Lower leg skin (tissue), 4 donors: ENCODE results near the gene IL18BP. TPM values are rescaled to one million over a fixed set of nuclear protein-coding genes. Genes with fewer than 3 reads are reported as not detected.

Experiments used
- DNase-seq, 2 donors: peaks; one replicate each; pipeline ENCODE4 v3.0.0-alpha.2; 2019; ENCODE audit warnings: low spot score in 2 of 2
- H3K4me3 ChIP-seq: fragments of 200-600 bp; sonication (generic); 2 replicates; pipeline ENCODE4 v1.5.1; 2017; ENCODE audit warnings: mild to moderate bottlenecking, low read depth; ENCODE audit not compliant: poor library complexity, severe bottlenecking
- POLR2A ChIP-seq, 2 donors: fragments of 450-650 bp; IDR thresholded peaks; one replicate each; pipeline ENCODE4 v1.6.1; 2016 to 2017; ENCODE audit warnings: antibody characterized with exemption in 2 of 2, mild to moderate bottlenecking in 1 of 2, moderate library complexity in 1 of 2
- WGBS, 2 donors: methylation state at CpG; one replicate each; pipeline ENCODE4 v1.1.5; 2018; 5-methylcytosine and 5-hydroxymethylcytosine counted together
- intact Hi-C: fragments of 100-400 bp; cut with DNase I; formaldehyde crosslinking; loops from one replicate; pipeline ENCODE4 v1.15.0; 2023; ENCODE audit warnings: low total_unique reads
- total RNA-seq, 4 donors: library from RNA; depleted of rRNA; stranded (reverse); fragments of >200 nt; gene quantifications; one replicate each; pipeline ENCODE4 v1.1.0, GENCODE V29; 2016
- TF ChIP-seq, protein P1 (sequence below), 3 donors: fragments of 450-650 bp; IDR thresholded peaks; one replicate each; pipeline ENCODE4 v1.5.1; 2016; ENCODE audit warnings: antibody characterized with exemption in 3 of 3, mild to moderate bottlenecking in 3 of 3, moderate library complexity in 2 of 3

Gene IL18BP
- total RNA-seq, 4 donors from 2014 or later = 3.0 to 9.1 (median 5.6) TPM

DNA sequence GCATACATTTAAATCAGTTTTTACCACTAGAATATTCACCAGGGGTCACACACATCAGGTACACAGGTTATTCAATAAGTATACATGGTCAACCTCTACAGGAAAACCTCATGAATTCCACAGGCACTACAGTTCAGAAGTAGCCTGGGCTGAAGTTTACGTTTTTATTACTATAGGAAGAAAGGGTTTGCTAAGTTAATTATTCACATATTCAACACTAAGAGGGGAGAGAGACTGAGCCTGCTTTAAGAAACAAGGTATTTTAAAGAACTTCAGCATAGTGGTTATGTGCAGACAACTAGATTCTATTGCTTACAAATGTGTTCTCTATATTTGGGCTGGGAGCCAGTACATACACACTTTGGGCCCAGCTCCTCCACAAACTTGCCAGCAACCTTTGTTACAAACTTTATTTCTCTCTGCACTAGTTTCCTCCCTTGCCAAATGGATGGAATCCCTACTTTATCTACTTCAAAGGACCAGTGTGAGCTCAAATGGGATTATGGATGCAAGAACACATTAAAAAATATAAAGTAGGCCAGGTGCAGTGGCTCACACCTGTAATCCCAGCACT, 31.9 kb downstream of the IL18BP start:
- no peak for DNase-seq
- no peak for TF ChIP-seq POLR2A (IDR thresholded peaks at IDR 0.05)
- TF ChIP-seq, protein P1, sequence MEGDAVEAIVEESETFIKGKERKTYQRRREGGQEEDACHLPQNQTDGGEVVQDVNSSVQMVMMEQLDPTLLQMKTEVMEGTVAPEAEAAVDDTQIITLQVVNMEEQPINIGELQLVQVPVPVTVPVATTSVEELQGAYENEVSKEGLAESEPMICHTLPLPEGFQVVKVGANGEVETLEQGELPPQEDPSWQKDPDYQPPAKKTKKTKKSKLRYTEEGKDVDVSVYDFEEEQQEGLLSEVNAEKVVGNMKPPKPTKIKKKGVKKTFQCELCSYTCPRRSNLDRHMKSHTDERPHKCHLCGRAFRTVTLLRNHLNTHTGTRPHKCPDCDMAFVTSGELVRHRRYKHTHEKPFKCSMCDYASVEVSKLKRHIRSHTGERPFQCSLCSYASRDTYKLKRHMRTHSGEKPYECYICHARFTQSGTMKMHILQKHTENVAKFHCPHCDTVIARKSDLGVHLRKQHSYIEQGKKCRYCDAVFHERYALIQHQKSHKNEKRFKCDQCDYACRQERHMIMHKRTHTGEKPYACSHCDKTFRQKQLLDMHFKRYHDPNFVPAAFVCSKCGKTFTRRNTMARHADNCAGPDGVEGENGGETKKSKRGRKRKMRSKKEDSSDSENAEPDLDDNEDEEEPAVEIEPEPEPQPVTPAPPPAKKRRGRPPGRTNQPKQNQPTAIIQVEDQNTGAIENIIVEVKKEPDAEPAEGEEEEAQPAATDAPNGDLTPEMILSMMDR (IDR thresholded peaks at IDR 0.05) = no peak
- no peak overlapping the region for H3K4me3 ChIP-seq
- 46 to 53% methylated on average over 1 of the region's 1 CpG for WGBS, 2 donors
- intact Hi-C loops = no loop called here

DNA sequence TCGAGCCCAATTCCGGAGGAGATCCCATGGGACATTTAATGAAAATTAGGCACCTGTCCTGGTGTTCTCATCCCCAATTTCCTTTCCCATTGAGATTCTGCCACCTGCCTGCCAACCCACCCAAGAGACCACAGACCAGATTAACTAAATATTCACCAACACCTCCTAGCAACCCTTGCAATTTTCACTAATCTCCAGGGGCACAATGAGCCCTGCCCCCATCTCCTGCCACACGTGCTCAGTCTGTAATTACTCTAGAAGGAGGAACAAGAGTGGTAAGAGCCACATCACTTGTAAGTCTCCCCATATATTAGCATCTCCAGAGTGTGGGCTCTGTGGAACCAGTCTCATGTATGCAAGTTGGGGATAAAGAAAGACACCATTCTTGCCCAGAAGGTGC, 38.0 kb downstream of the IL18BP start:
- intact Hi-C loops = no loop called here
- WGBS, 2 donors = 52 to 66% methylated on average over 3 of the region's 3 CpGs
- H3K4me3 ChIP-seq = no peak overlapping the region
- no peak for DNase-seq
- no peak for TF ChIP-seq POLR2A (IDR thresholded peaks at IDR 0.05)
- TF ChIP-seq, protein P1 (IDR thresholded peaks at IDR 0.05) = no peak

DNA sequence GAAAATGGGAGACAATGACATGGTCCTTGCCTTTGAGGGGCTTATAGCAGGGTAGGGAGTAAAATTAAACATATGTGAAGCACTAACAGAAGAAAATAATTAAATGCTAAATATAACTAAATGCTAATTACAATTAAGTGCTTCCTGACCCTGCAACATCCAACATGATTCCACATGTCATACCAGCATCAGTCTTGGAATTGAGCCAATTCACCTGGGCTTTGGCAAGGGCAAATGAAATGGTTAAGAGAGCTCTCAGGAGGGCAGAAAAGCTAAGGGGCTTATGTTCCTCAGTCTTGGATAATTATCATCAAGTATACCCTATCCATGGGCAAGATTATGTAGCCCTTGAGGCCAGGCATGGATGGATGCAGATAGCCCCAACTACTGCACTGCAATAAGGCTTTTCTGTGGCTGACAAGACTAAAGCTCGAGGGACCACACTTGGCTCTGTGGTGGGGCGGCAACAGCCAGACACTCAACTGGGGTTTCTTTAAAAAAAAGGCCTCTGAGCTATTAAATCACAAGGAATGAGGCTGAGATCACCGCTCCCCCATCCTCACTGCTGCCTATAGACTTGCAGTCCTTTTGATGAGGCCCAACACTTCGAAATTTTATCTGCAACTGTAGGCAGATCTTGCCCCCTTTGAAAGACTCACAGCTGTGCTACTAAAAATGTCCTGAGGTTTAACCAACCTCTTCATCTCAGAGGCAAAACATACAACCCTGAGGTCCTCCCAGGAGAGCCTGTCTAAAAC, 39.0 kb downstream of the IL18BP start:
- no peak for DNase-seq
- intact Hi-C loops = no loop called here
- TF ChIP-seq, protein P1 (IDR thresholded peaks at IDR 0.05) = no peak
- no peak for TF ChIP-seq POLR2A (IDR thresholded peaks at IDR 0.05)
- no peak overlapping the region for H3K4me3 ChIP-seq
- 14 to 32% methylated on average over 4 of the region's 4 CpGs for WGBS, 2 donors

DNA sequence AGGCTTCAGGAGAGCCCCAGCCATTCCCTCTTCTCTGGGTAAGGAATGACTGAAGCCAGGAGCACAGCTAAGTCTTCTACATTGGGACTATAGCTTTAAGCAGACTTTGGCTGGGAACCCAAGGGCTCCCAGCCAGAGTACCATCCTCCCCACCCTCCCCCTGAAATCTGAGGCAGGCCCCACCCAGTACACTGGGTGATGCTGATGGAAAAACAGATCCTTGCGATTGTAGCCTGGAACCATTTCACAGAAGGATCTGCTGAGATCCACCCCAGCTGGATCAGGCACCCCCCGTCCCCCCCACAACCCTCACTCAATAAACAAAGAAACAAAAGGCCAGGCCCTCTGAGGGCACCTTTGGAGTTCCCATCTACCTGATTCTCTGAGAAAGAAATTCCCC, 39.8 kb downstream of the IL18BP start:
- TF ChIP-seq, protein P1 (IDR thresholded peaks at IDR 0.05) = no peak
- peak; percentile 78 to 93 for DNase-seq
- intact Hi-C loops = no loop called here
- 5 to 19% methylated on average over 2 of the region's 2 CpGs for WGBS, 2 donors
- H3K4me3 ChIP-seq = no peak overlapping the region

DNA sequence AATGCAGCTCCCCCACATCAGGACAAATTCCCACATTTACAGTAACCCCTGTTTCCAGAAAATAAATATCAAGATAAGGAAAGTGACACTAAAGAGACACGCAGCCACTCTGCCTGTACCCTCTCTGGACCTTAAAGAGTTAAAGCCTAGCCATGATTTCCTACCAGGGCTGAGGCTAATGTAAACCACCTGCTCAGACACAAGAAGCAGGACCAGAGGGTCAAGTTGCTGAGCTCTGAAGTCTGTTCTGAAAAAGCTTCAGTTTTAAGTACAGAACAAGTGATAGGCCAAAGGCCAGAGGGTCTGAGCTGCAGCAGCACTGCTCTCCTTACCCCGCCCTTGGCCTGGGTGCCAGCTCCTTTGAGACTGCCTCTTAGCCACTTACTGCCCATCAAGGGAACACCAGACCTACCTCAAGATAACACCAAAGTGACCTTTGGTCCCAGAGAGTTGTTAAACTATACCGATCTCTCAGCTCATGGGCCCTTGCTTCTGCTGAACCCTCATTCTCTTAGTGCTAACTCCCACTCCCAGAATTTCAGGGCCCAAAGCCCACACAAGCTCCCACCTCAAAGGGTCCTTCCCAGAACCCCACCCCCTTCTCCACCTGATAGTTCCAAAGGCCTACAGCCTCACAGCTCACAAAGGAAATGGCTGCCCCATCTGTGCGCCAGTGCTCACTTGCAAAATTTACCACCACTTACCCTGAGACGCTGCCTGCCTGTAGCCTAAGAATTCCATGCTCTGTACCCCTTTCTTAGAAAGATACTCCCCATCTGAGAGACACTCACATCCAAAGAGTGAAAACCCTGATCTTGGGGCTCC, 40.5 kb downstream of the IL18BP start:
- intact Hi-C loops = no loop called here
- 7 to 22% methylated on average over 5 of the region's 5 CpGs for WGBS, 2 donors
- DNase-seq = no peak
- no peak for TF ChIP-seq POLR2A (IDR thresholded peaks at IDR 0.05)
- TF ChIP-seq, protein P1 (IDR thresholded peaks at IDR 0.05) = no peak
- peak overlapping the region; percentile 53 for H3K4me3 ChIP-seq
